CD4-positive, alpha-beta T cell treated with Interleukin-4 for 4 hours (primary cell): Measurements from ENCODE around the gene MTHFD1L.
"Not testable (repeated sequence)": the region's sequence is repeated elsewhere in the genome, so short reads cannot be mapped to it uniquely, and the experiment has no call there.

Experiments used
- DNase-seq: peaks from one replicate; pipeline ENCODE4 v3.0.0-alpha.2; 2020

The MTHFD1L gene

GRCh38 chr6:151101161-151101815, 235.8 kb downstream of the MTHFD1L start:
- DNase-seq: no peak

GRCh38 chr6:151101816-151102694, 236.6 kb downstream of the MTHFD1L start:
- no peak for DNase-seq

GRCh38 chr6:151103266-151103665, 237.8 kb downstream of the MTHFD1L start:
- DNase-seq: no peak

- DNase-seq: no peak
These were observed 242.5 kb downstream of the MTHFD1L start for GRCh38 chr6:151107897-151108427.

GRCh38 chr6:151108548-151108947, 243.0 kb downstream of the MTHFD1L start:
- DNase-seq: no peak

GRCh38 chr6:151109361-151109760, 243.9 kb downstream of the MTHFD1L start:
- DNase-seq: no peak

- no peak for DNase-seq
These were observed 244.5 kb downstream of the MTHFD1L start for GRCh38 chr6:151109869-151110575.

GRCh38 chr6:151110576-151110905, 245.0 kb downstream of the MTHFD1L start:
- no peak for DNase-seq

GRCh38 chr6:151111670-151112069, 246.2 kb downstream of the MTHFD1L start:
- DNase-seq: no peak

- no peak for DNase-seq
These were observed 246.6 kb downstream of the MTHFD1L start for GRCh38 chr6:151112130-151112529.

- not testable (repeated sequence) for DNase-seq
These were observed 247.4 kb downstream of the MTHFD1L start for GRCh38 chr6:151112884-151113283.

GRCh38 chr6:151113641-151114040, 248.1 kb downstream of the MTHFD1L start:
- DNase-seq: no peak

- DNase-seq: no peak
These were observed 253.1 kb downstream of the MTHFD1L start for GRCh38 chr6:151118461-151119123.

GRCh38 chr6:151119823-151120524, 254.5 kb downstream of the MTHFD1L start:
- DNase-seq: no peak

- DNase-seq: no peak
These were observed 256.4 kb downstream of the MTHFD1L start for GRCh38 chr6:151121900-151122299.

- not testable (repeated sequence) for DNase-seq
These were observed 258.1 kb downstream of the MTHFD1L start for GRCh38 chr6:151123641-151124040.

GRCh38 chr6:151125242-151125641, 259.7 kb downstream of the MTHFD1L start:
- not testable (repeated sequence) for DNase-seq

- not testable (repeated sequence) for DNase-seq
These were observed 260.3 kb downstream of the MTHFD1L start for GRCh38 chr6:151125651-151126416.

- not testable (repeated sequence) for DNase-seq
These were observed 260.9 kb downstream of the MTHFD1L start for GRCh38 chr6:151126417-151126724.

GRCh38 chr6:151127133-151127798, 261.8 kb downstream of the MTHFD1L start:
- DNase-seq: not testable (repeated sequence)
